ENCODE results near the gene MSRB3.

The MSRB3 gene

DNA sequence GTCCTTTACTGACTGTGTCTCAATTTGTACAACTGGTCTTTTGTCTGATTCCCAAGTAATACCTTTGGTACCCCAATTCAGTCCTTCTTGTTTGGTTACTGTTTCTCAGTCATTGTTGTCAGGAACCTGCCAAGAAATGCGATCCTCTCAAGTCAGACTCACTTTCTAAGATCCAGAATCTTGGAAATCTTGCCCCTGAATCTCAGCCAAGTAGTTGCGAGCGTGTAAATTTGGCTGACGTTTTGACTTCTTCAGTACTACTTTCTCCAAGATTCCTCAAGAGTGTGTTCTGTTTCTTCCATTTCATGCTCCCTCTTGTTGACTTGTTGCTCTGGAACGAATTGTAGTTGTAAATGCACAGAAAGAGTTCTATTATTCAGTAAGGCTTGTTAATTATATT is 114.0 kb downstream of the MSRB3 start:
- TF ChIP-seq FOXP2 (optimal IDR thresholded peaks at IDR 0.05; ENCODE audit: borderline replicate concordance, extremely low read depth, extremely low read length, insufficient read depth) (no peak), TAF1 (IDR thresholded peaks at IDR 0.05; ENCODE audit: borderline replicate concordance, insufficient read depth, low read length) (no peak), SIN3A (IDR thresholded peaks at IDR 0.05; ENCODE audit: borderline replicate concordance, insufficient read depth, low read length) (no peak), POLR2AphosphoS5 (IDR thresholded peaks at IDR 0.05; ENCODE audit: low read depth, low read length) (no peak)
- TF ChIP-seq, protein P1, sequence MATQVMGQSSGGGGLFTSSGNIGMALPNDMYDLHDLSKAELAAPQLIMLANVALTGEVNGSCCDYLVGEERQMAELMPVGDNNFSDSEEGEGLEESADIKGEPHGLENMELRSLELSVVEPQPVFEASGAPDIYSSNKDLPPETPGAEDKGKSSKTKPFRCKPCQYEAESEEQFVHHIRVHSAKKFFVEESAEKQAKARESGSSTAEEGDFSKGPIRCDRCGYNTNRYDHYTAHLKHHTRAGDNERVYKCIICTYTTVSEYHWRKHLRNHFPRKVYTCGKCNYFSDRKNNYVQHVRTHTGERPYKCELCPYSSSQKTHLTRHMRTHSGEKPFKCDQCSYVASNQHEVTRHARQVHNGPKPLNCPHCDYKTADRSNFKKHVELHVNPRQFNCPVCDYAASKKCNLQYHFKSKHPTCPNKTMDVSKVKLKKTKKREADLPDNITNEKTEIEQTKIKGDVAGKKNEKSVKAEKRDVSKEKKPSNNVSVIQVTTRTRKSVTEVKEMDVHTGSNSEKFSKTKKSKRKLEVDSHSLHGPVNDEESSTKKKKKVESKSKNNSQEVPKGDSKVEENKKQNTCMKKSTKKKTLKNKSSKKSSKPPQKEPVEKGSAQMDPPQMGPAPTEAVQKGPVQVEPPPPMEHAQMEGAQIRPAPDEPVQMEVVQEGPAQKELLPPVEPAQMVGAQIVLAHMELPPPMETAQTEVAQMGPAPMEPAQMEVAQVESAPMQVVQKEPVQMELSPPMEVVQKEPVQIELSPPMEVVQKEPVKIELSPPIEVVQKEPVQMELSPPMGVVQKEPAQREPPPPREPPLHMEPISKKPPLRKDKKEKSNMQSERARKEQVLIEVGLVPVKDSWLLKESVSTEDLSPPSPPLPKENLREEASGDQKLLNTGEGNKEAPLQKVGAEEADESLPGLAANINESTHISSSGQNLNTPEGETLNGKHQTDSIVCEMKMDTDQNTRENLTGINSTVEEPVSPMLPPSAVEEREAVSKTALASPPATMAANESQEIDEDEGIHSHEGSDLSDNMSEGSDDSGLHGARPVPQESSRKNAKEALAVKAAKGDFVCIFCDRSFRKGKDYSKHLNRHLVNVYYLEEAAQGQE (IDR thresholded peaks at IDR 0.05; ENCODE audit: insufficient read depth in 1 of 2, low read depth in 2 of 2, low read length in 2 of 2), result no peak

DNA sequence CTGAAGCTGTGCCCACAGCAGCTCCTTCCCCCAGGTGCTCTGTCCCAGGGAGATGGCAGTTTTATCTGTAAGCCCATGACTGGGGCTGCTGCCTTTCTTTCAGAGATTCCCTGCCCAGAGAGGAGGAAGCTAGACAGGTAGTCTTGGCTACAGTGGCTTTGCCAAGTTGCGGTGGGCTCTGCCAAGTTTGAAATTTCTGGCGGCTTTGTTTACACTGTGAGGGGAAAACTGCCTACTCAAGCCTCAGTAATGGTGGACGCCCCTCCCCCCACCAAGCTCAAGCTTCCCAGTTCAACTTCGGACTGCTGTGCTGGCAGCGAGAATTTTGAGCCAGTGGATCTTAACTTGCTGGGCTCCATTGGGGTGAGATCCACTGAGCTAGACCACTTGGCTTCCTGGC is 124.7 kb downstream of the MSRB3 start:
- TF ChIP-seq TAF1 (IDR thresholded peaks at IDR 0.05; ENCODE audit: borderline replicate concordance, insufficient read depth, low read length) (no peak), POLR2AphosphoS5 (IDR thresholded peaks at IDR 0.05; ENCODE audit: low read depth, low read length) (no peak), SIN3A (IDR thresholded peaks at IDR 0.05; ENCODE audit: borderline replicate concordance, insufficient read depth, low read length) (no peak), FOXP2 (optimal IDR thresholded peaks at IDR 0.05; ENCODE audit: borderline replicate concordance, extremely low read depth, extremely low read length, insufficient read depth) (no peak)
- TF ChIP-seq, protein P1 (IDR thresholded peaks at IDR 0.05; ENCODE audit: insufficient read depth in 1 of 2, low read depth in 2 of 2, low read length in 2 of 2), result no peak

DNA sequence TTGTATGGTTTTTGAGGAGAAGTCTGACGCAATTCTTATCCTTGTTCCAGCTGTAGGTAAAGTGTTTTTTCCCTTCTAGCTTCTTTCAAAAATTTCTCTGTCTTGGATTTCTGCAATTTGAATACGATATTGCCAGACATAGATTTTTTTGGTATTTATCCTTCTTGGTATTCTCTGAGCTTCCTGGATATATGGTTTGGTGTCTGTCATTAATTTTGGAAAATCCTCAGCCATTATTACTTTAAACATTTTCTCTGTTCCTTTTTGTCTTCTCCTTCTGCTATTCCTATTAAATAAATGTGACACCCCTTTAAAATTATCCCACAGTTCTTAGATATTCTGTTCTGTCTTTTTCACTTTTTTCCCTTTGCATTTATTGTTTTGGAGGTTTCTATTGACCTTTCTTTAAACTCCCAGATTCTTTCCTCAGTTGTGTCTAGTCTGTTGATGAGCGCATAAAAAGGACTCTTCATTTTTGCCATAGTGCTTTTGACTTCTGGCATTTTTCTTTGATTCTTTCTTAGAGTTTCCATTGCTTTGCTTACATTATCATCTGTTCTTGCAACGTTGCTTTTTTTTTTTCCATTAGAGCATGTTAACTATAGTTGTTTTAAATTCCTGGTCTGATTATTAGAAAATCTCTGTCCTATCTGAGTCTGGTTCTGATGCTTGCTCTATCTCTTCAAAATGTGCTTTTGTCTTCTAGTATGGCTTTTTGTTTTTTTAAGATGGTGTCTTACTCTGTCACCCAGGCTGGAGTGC is 129.1 kb downstream of the MSRB3 start:
- TF ChIP-seq SIN3A (IDR thresholded peaks at IDR 0.05; ENCODE audit: borderline replicate concordance, insufficient read depth, low read length), result no peak
- TF ChIP-seq, protein P1 (IDR thresholded peaks at IDR 0.05; ENCODE audit: insufficient read depth in 1 of 2, low read depth in 2 of 2, low read length in 2 of 2), result no peak
- TF ChIP-seq TAF1 (IDR thresholded peaks at IDR 0.05; ENCODE audit: borderline replicate concordance, insufficient read depth, low read length), result no peak
- TF ChIP-seq POLR2AphosphoS5 (IDR thresholded peaks at IDR 0.05; ENCODE audit: low read depth, low read length), result no peak
- no peak for TF ChIP-seq FOXP2 (optimal IDR thresholded peaks at IDR 0.05; ENCODE audit: borderline replicate concordance, extremely low read depth, extremely low read length, insufficient read depth)

DNA sequence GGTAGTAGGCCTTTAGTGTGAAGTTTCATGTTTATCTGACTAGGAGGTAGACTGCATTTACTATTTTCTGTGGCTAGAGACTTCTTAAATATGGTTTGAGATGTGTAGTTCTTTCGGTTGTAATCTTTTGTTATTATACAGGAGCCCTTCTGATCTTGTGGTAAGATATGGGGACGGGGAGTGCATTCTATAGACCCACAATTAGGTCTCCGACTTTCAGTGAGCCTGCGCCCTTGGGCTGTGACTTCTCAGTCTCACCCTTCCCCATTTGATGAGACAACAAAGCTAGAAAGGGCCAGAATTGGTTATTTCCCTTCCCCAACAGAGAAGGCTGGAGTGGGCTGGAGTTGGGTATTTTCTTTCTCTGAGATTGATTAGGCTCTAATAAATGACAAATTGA is 130.0 kb downstream of the MSRB3 start:
- TF ChIP-seq TAF1 (IDR thresholded peaks at IDR 0.05; ENCODE audit: borderline replicate concordance, insufficient read depth, low read length), result no peak
- no peak for TF ChIP-seq SIN3A (IDR thresholded peaks at IDR 0.05; ENCODE audit: borderline replicate concordance, insufficient read depth, low read length)
- no peak for TF ChIP-seq FOXP2 (optimal IDR thresholded peaks at IDR 0.05; ENCODE audit: borderline replicate concordance, extremely low read depth, extremely low read length, insufficient read depth)
- TF ChIP-seq, protein P1 (IDR thresholded peaks at IDR 0.05; ENCODE audit: insufficient read depth in 1 of 2, low read depth in 2 of 2, low read length in 2 of 2), result no peak
- no peak for TF ChIP-seq POLR2AphosphoS5 (IDR thresholded peaks at IDR 0.05; ENCODE audit: low read depth, low read length)
